ENCODE measurements around the gene NTRK1.

The NTRK1 gene

GRCh38 chr1:156858959-156859522, 1.6 kb upstream of the NTRK1 start, which contains the start of gene INSRR:
Gene INSRR (minus strand): TSS chr1:156859117. CDS start chr1:156858621, 496 bp downstream.
- DNase-seq = no peak

GRCh38 chr1:156859523-156860112, 1.0 kb upstream of the NTRK1 start:
- peak; percentile 5 for DNase-seq

GRCh38 chr1:156860113-156860627, 495 bp upstream of the NTRK1 start:
- peak; percentile 62 for DNase-seq

GRCh38 chr1:156862584-156862983, 1.9 kb downstream of the NTRK1 start:
- DNase-seq = no peak

GRCh38 chr1:156862997-156863599, 2.4 kb downstream of the NTRK1 start:
- DNase-seq = peak; percentile 4

- no peak for DNase-seq
Observed at GRCh38 chr1:156863631-156864030, 3.0 kb downstream of the NTRK1 start.

GRCh38 chr1:156864796-156865195, 4.1 kb downstream of the NTRK1 start:
- DNase-seq = no peak

GRCh38 chr1:156865258-156865657, 4.6 kb downstream of the NTRK1 start:
- no peak for DNase-seq

- DNase-seq = no peak
Observed at GRCh38 chr1:156865865-156866248, 5.2 kb downstream of the NTRK1 start.

- no peak for DNase-seq
Observed at GRCh38 chr1:156866249-156866909, 5.7 kb downstream of the NTRK1 start.

- DNase-seq = no peak
Observed at GRCh38 chr1:156868341-156868740, 7.7 kb downstream of the NTRK1 start.

GRCh38 chr1:156869455-156869854, 8.8 kb downstream of the NTRK1 start:
- DNase-seq = no peak

GRCh38 chr1:156873659-156874058, 13.0 kb downstream of the NTRK1 start:
- no peak for DNase-seq

GRCh38 chr1:156874142-156874541, 13.5 kb downstream of the NTRK1 start:
- DNase-seq = no peak

GRCh38 chr1:156874572-156875340, 14.1 kb downstream of the NTRK1 start:
- DNase-seq = no peak

GRCh38 chr1:156875341-156875615, 14.6 kb downstream of the NTRK1 start:
- DNase-seq = no peak

- DNase-seq = no peak
Observed at GRCh38 chr1:156876281-156876680, 15.6 kb downstream of the NTRK1 start.

- DNase-seq = no peak
Observed at GRCh38 chr1:156877433-156878170, 16.9 kb downstream of the NTRK1 start.

GRCh38 chr1:156879876-156880275, 19.2 kb downstream of the NTRK1 start:
- DNase-seq = no peak

GRCh38 chr1:156880473-156880872, 19.8 kb downstream of the NTRK1 start:
- DNase-seq = no peak

- DNase-seq = no peak
Observed at GRCh38 chr1:156881101-156881500, 20.4 kb downstream of the NTRK1 start.

GRCh38 chr1:156881663-156882062, 21.0 kb downstream of the NTRK1 start:
- no peak for DNase-seq

GRCh38 chr1:156882543-156882942, 21.9 kb downstream of the NTRK1 start:
- no peak for DNase-seq
